Measurements from ENCODE around the gene EXOC2.

The EXOC2 gene

GRCh38 chr6:572596-573265, 120.2 kb downstream of the EXOC2 start:
- TF ChIP-seq CTCF (IDR thresholded peaks at IDR 0.05): no peak
- no peak overlapping the region for H3K4me3 Mint-ChIP-seq
- peaks cover 10% of the 10 kb centered on the region for H3K4me1 Mint-ChIP-seq
- peaks cover 55% of the 10 kb centered on the region for H3K36me3 Mint-ChIP-seq (ENCODE audit: low read depth)
- H3K27ac Mint-ChIP-seq: no peak overlapping the region
- H3K27me3 Mint-ChIP-seq (ENCODE audit: low read depth, poor library complexity): peaks cover 2% of the 10 kb centered on the region
- peaks cover 22% of the 10 kb centered on the region for H3K9me3 Mint-ChIP-seq
- DNase-seq: no peak

- no peak overlapping the region for H3K4me3 Mint-ChIP-seq
- peaks cover 4% of the 10 kb centered on the region for H3K27me3 Mint-ChIP-seq (ENCODE audit: low read depth, poor library complexity)
- H3K36me3 Mint-ChIP-seq (ENCODE audit: low read depth): peaks cover 51% of the 10 kb centered on the region
- no peak for TF ChIP-seq CTCF (IDR thresholded peaks at IDR 0.05)
- H3K4me1 Mint-ChIP-seq: peaks cover 10% of the 10 kb centered on the region
- DNase-seq: no peak
- H3K27ac Mint-ChIP-seq: no peak overlapping the region
- H3K9me3 Mint-ChIP-seq: peaks cover 22% of the 10 kb centered on the region
Measured at GRCh38 chr6:571892-572291, 121.0 kb downstream of the EXOC2 start.

GRCh38 chr6:570825-571224, 122.1 kb downstream of the EXOC2 start:
- peaks cover 4% of the 10 kb centered on the region for H3K27me3 Mint-ChIP-seq (ENCODE audit: low read depth, poor library complexity)
- no peak for DNase-seq
- no peak overlapping the region for H3K4me3 Mint-ChIP-seq
- peaks cover 10% of the 10 kb centered on the region for H3K4me1 Mint-ChIP-seq
- peaks cover 42% of the 10 kb centered on the region for H3K36me3 Mint-ChIP-seq (ENCODE audit: low read depth)
- H3K9me3 Mint-ChIP-seq: peaks cover 21% of the 10 kb centered on the region
- no peak for TF ChIP-seq CTCF (IDR thresholded peaks at IDR 0.05)
- no peak overlapping the region for H3K27ac Mint-ChIP-seq

- Mint-ChIP-seq H3K4me3 (no peak overlapping the region), H3K27me3 (ENCODE audit: low read depth, poor library complexity) (peaks cover 4% of the 10 kb centered on the region), H3K36me3 (ENCODE audit: low read depth) (peaks cover 24% of the 10 kb centered on the region), H3K27ac (no peak overlapping the region), H3K4me1 (peaks cover 10% of the 10 kb centered on the region), H3K9me3 (peaks cover 3% of the 10 kb centered on the region)
- no peak for DNase-seq
- no peak for TF ChIP-seq CTCF (IDR thresholded peaks at IDR 0.05)
Measured at GRCh38 chr6:568954-569523, 123.9 kb downstream of the EXOC2 start.

GRCh38 chr6:568085-568484, 124.9 kb downstream of the EXOC2 start:
- no peak overlapping the region for H3K4me3 Mint-ChIP-seq
- peaks cover 19% of the 10 kb centered on the region for H3K36me3 Mint-ChIP-seq (ENCODE audit: low read depth)
- H3K27me3 Mint-ChIP-seq (ENCODE audit: low read depth, poor library complexity): peaks cover 4% of the 10 kb centered on the region
- TF ChIP-seq CTCF (IDR thresholded peaks at IDR 0.05): no peak
- H3K27ac Mint-ChIP-seq: no peak overlapping the region
- no peak for DNase-seq
- H3K9me3 Mint-ChIP-seq: no peaks in the 10 kb centered on the region
- peaks cover 6% of the 10 kb centered on the region for H3K4me1 Mint-ChIP-seq

- H3K4me3 Mint-ChIP-seq: no peak overlapping the region
- H3K27ac Mint-ChIP-seq: no peak overlapping the region
- no peak for DNase-seq
- H3K4me1 Mint-ChIP-seq: peaks cover 9% of the 10 kb centered on the region
- no peaks in the 10 kb centered on the region for H3K9me3 Mint-ChIP-seq
- no peak for TF ChIP-seq CTCF (IDR thresholded peaks at IDR 0.05)
- peaks cover 4% of the 10 kb centered on the region for H3K27me3 Mint-ChIP-seq (ENCODE audit: low read depth, poor library complexity)
- peaks cover 30% of the 10 kb centered on the region for H3K36me3 Mint-ChIP-seq (ENCODE audit: low read depth)
Measured at GRCh38 chr6:563863-564262, 129.1 kb downstream of the EXOC2 start.
